Coronary artery (tissue), 2 donors: Measurements from ENCODE around the gene LMO2.
A peak's percentile ranks its signal among the peaks of the same experiment; 100 is the strongest.

Experiments used
- DNase-seq: peaks from one replicate; pipeline ENCODE4 v3.0.0-alpha.2; 2017; ENCODE audit warnings: low spot score
- H3K27ac ChIP-seq, 2 donors: fragments of 200-600 bp; sonication (generic); one replicate each; pipeline ENCODE4 v1.5.1; 2016 to 2019
- H3K4me3 ChIP-seq: fragments of 200-600 bp; sonication (generic); 2 replicates; pipeline ENCODE4 v1.5.1; 2016; ENCODE audit warnings: mild to moderate bottlenecking, moderate library complexity
- CTCF ChIP-seq: fragments of 200-600 bp; sonication (generic); IDR thresholded peaks from one replicate; pipeline ENCODE4 v1.5.1; 2019; ENCODE audit warnings: antibody characterized with exemption

The LMO2 gene

GRCh38 chr11:33867996-33868646 is 23.8 kb downstream of the LMO2 start:
- H3K27ac ChIP-seq = peak overlapping the region; percentile 18 to 87

DNA sequence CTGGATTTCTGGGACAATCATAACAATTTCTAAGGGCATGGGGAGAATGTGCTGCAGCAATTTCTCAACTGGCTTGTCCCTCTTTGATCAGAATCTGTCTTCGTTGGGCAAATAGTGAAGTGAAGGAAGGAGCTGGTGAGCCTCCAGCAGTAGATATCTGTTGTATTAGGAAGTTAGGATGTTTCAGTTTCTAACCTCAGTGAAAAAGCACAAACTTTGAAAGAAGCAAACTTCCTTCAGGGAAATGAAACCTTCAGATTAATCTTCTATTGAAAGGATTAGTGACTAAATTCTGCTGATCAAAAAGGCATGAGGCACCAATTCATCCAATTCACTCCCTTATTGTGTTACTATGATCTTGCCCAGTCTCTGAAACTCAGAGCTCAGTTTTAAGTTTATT is 24.3 kb downstream of the LMO2 start:
- peak overlapping the region; percentile 87 for H3K4me3 ChIP-seq
- peak overlapping the region in 1 of 2 donors; percentile 87 for H3K27ac ChIP-seq
- DNase-seq = no peak
- no peak for TF ChIP-seq CTCF

More at GRCh38 chr11:33867996-33868646, 23.8 kb downstream of the LMO2 start:
- DNase-seq = no peak
- peak overlapping the region; percentile 87 for H3K4me3 ChIP-seq
- no peak for TF ChIP-seq CTCF

DNA sequence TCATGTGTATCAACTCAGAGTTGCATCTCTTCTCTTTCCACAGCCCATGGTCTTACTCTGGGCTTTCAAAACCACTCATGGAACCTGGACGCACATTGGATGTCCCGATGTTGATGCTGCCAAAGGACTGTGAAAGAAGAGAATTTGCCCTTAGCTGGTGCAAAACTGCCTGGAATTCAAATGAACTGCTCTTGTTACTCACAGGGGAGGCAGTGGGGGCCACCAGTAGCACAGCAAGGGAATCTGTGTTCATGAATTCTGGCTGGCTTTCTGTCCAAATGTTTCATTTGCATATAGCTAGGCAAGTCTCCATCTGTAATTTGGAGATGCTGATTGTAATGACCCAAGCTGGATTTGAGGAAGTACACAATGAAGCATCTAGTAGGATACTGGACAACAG is 24.9 kb downstream of the LMO2 start:
- no peak overlapping the region for H3K27ac ChIP-seq
- H3K4me3 ChIP-seq = peak overlapping the region; percentile 87
- DNase-seq = no peak
- TF ChIP-seq CTCF = no peak

DNA sequence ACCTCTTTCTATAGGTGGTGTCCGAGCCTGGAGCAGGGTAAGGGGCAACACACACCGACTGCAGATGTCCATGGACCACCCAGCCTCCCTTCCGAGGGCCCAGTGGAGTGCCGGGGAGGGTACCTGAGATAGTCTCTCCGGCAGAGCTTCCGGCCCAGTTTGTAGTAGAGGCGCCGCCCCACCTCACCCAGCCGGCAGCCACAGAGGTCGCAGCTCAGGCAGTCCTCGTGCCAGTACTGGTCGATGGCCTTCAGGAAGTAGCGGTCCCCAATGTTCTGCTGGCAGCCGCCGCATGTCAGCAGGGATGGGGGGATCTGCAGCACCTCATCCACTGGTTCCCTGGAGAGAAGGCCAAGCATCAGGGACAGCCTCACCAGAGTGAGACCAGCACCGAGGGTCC is 27.4 kb downstream of the LMO2 start:
- Histone ChIP-seq H3K4me3 (no peak overlapping the region), H3K27ac (peak overlapping the region in 1 of 2 donors; percentile 26)
- TF ChIP-seq CTCF = no peak
- DNase-seq = no peak

DNA sequence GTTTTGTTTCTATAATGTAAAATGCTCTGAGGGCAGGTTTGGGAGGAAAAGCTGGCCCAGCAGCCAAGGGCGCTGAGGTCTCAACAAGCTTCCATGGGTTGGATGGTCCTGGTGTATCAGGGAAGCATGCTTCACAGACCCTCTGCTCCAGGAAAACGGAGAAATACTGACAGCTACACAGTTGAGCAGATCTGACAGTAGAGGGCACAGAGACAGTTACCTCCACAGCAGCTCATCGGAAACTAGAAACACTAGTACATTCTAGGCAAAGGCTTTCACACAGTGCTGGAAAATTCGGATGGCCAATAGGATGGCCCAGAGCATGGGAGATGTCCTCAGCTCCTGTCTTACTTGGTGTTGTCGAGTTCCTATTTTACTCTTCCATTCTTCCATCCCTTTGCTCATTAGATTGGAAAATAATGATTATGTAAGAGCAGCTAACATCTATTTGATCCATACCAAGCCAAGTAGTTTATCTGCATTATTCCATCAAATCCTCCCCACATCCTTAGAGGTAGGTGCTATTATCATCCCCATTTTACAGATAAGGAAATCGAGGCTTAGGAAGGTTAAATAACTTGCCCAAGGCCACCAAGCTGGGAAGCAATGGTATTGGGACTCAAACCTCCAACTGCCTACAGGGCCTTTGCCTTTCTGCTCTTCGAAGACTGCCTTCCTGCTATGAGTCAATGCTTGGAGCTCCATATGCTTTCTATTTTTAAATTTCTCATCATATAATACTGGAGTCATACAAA is 28.3 kb downstream of the LMO2 start:
- TF ChIP-seq CTCF = no peak
- Histone ChIP-seq H3K27ac (no peak overlapping the region), H3K4me3 (no peak overlapping the region)
- DNase-seq = no peak

GRCh38 chr11:33861941-33862589 is 29.8 kb downstream of the LMO2 start:
- no peak for DNase-seq
- no peak for TF ChIP-seq CTCF
- H3K4me3 ChIP-seq = no peak overlapping the region
- H3K27ac ChIP-seq = no peak overlapping the region
